HepG2 (cell line): ENCODE measurements around the gene UBE2O. TPM values are rescaled to one million over a fixed set of nuclear protein-coding genes. Genes with fewer than 3 reads are reported as not detected.

ENCODE experiments used
- DNMT3B ChIP-seq: conservative IDR thresholded peaks from 2 replicates; pipeline ENCODE4 v1.6.1; 2016; ENCODE audit warnings: missing biosample characterization, control low read depth
- RBAK ChIP-seq: sonication (generic); formaldehyde crosslinking; IDR thresholded peaks from 2 replicates; pipeline ENCODE4 v1.5.1; 2020; ENCODE audit warnings: mild to moderate bottlenecking, missing genetic modification reagents
- ZBTB4 ChIP-seq: sonication (generic); formaldehyde crosslinking; IDR thresholded peaks from 2 replicates; pipeline ENCODE4 v1.4.0; 2020; ENCODE audit warnings: missing genetic modification reagents, mild to moderate bottlenecking, borderline replicate concordance
- ZBTB40 ChIP-seq, 2 experiments: fragments of 450-650 bp in 1 of 2; sonication (generic) in 1 of 2; formaldehyde crosslinking in 1 of 2; IDR thresholded peaks; 2 replicates each; pipeline versions ENCODE4 v1.6.1 to v1.8.0; 2016 to 2022; ENCODE audit warnings: antibody characterized with exemption in 1 of 2, mild to moderate bottlenecking in 1 of 2, missing genetic modification reagents in 1 of 2
- ZNF318 ChIP-seq: sonication (generic); formaldehyde crosslinking; IDR thresholded peaks from 2 replicates; pipeline ENCODE4 v1.4.0; 2020; ENCODE audit warnings: mild to moderate bottlenecking, missing genetic modification reagents
- polyA plus RNA-seq, 8 experiments: library from polyadenylated mRNA; depleted of rRNA in 3 of 8; stranded (reverse) in 7 of 8; unstranded in 1 of 8; fragments of >200 nt; fragmentation: Illumina TruSeq in 4 of 8; extraction: Trizol in 4 of 8; gene quantifications; 2 replicates each; pipeline versions ENCODE4 v1.2.1 to v1.2.3, GENCODE V29; 2011 to 2016; ENCODE audit warnings: low read depth in 4 of 8, missing spikeins in 1 of 8, mixed read lengths in 1 of 8; ENCODE audit not compliant: insufficient read depth in 1 of 8
- total RNA-seq, 5 experiments: library from RNA; depleted of rRNA; stranded (reverse); fragments of >200 nt; fragmentation: Illumina TruSeq; extraction: Trizol; gene quantifications; 2 replicates each; pipeline ENCODE4 v1.2.3, GENCODE V29; 2016; ENCODE audit warnings: low read depth in 1 of 5

Gene UBE2O
- total and polyA plus RNA-seq, 2 of the 13 experiments (the other 11 are each of a cell fraction or from before 2014, with no cell fraction given), result 21.5 to 23.5 TPM

GRCh38 chr17:76384987-76385891, 67.7 kb downstream of the UBE2O start (continued):
- TF ChIP-seq ZBTB40 (IDR thresholded peaks at IDR 0.05), result no peak
- TF ChIP-seq ZBTB40 (CRISPR knock-in tag; IDR thresholded peaks at IDR 0.05), result no peak
- 0 out of 2 replicates have a peak, but pooled peaks have one; percentile 17 for TF ChIP-seq ZNF318 (CRISPR knock-in tag)
- TF ChIP-seq RBAK (CRISPR knock-in tag), result no peak
- TF ChIP-seq ZBTB4, result no peak
- no peak for TF ChIP-seq DNMT3B (CRISPR knock-in tag)
